Right lobe of liver (tissue), 4 donors: ENCODE data around the gene SYNGAP1.

Experiments used
- CTCF ChIP-seq, 4 donors: fragments of 200-600 bp in 3 of 4; fragments of 450-650 bp in 1 of 4; IDR thresholded peaks; one replicate each; pipeline versions ENCODE4 v1.5.1 to v1.8.0; 2016 to 2022; ENCODE audit warnings: antibody characterized with exemption in 4 of 4, mild to moderate bottlenecking in 2 of 4
- POLR2A ChIP-seq: fragments of 450-650 bp; IDR thresholded peaks from one replicate; pipeline ENCODE4 v1.6.1; 2017; ENCODE audit warnings: antibody characterized with exemption, mild to moderate bottlenecking
- donor health status: DM: no; HTN: no; CAD: no.
- donor health status: DM: no; HTN: no; CAD: no.
- donor health status: DM: no; HTN: yes; CAD: no.

GRCh38 chr6:33437666-33438065, 17.8 kb downstream of the SYNGAP1 start:
- TF ChIP-seq CTCF (IDR thresholded peaks at IDR 0.05) (no peak), POLR2A (no peak)
